HepG2 (cell line): ENCODE measurements around the gene IFT122.

Experiments
- CTCF ChIP-seq: sonication (generic); formaldehyde crosslinking; IDR thresholded peaks from 2 replicates; pipeline ENCODE4 v1.5.0; 2020; ENCODE audit warnings: mild to moderate bottlenecking, missing genetic modification reagents, moderate library complexity
- POLR2A ChIP-seq, 2 experiments: IDR thresholded peaks; 2 replicates each; pipeline ENCODE4 v1.6.1; 2011; ENCODE audit warnings: low read depth in 2 of 2, low read length in 2 of 2, mild to moderate bottlenecking in 1 of 2, moderate library complexity in 1 of 2; ENCODE audit not compliant: insufficient read depth in 1 of 2
- POLR2AphosphoS5 ChIP-seq: IDR thresholded peaks from 2 replicates; pipeline ENCODE4 v1.6.1; 2012; ENCODE audit warnings: low read depth, low read length
- U2AF1 ChIP-seq: fragments of 200-400 bp; formaldehyde crosslinking; optimal IDR thresholded peaks from 2 replicates; pipeline ENCODE3; 2017; ENCODE audit warnings: mild to moderate bottlenecking, low read depth, low read length
- USF2 ChIP-seq, 2 experiments: sonication (generic) in 1 of 2; formaldehyde crosslinking in 1 of 2; IDR thresholded peaks; 2 replicates each; pipeline versions ENCODE4 v1.5.1 to v1.6.1; 2011 to 2020; ENCODE audit warnings: borderline replicate concordance in 1 of 2, low read depth in 1 of 2, low read length in 1 of 2, mild to moderate bottlenecking in 1 of 2, missing genetic modification reagents in 1 of 2, moderate library complexity in 1 of 2

- TF ChIP-seq POLR2AphosphoS5, result no peak
- TF ChIP-seq USF2 (IDR thresholded peaks at IDR 0.05; ENCODE audit: low read depth, low read length), result no peak
- TF ChIP-seq USF2 (CRISPR knock-in tag; IDR thresholded peaks at IDR 0.05; ENCODE audit: borderline replicate concordance), result no peak
- TF ChIP-seq U2AF1, result no peak
- no peak for TF ChIP-seq POLR2A (IDR thresholded peaks at IDR 0.05; ENCODE audit: insufficient read depth in 1 of 2, low read depth in 2 of 2, low read length in 2 of 2)
- no peak for TF ChIP-seq CTCF (CRISPR knock-in tag)
Observed at GRCh38 chr3:129559565-129560079, 119.6 kb downstream of the IFT122 start.
